WTC11 (cell line): Measurements from ENCODE around the gene SERP1. TPM values are rescaled to one million over a fixed set of nuclear protein-coding genes. Genes with fewer than 3 reads are reported as not detected.

Experiments used
- ATAC-seq: fragments of 200-7000 bp; cut with Tn5 transposase; 2 replicates; pipeline ENCODE4 v1.10.0; 2021; ENCODE audit warnings: mild to moderate bottlenecking, moderate library complexity
- CTCF ChIA-PET: fragments of 300-600 bp; sonication (Branson Sonifier 250); formaldehyde crosslinking; loops from one replicate; lab custom pipeline; 2021; ENCODE audit warnings: antibody characterized with exemption; lab: Charles Lee
- POLR2A ChIA-PET: fragments of 350-600 bp; sonication (Branson Sonifier 250); formaldehyde crosslinking; loops from one replicate; lab custom pipeline; 2021; ENCODE audit warnings: antibody characterized with exemption; lab: Charles Lee
- DNase-seq: peaks from one replicate; pipeline ENCODE4 v3.0.0; 2021; ENCODE audit warnings: low spot score
- H3K27ac Mint-ChIP-seq: 2 replicates; pipeline ENCODE4 v1.8.0; 2021; ENCODE audit warnings: mixed read lengths
- H3K27me3 Mint-ChIP-seq: 2 replicates; pipeline ENCODE4 v1.8.0; 2021; ENCODE audit warnings: low read depth, mild to moderate bottlenecking, moderate library complexity, mixed read lengths
- H3K36me3 Mint-ChIP-seq: 2 replicates; pipeline ENCODE4 v1.8.0; 2021; ENCODE audit warnings: mixed read lengths
- H3K4me1 Mint-ChIP-seq: 2 replicates; pipeline ENCODE4 v1.8.0; 2022; ENCODE audit warnings: mixed read lengths
- H3K4me3 Mint-ChIP-seq: 2 replicates; pipeline ENCODE4 v1.8.0; 2021; ENCODE audit warnings: mild to moderate bottlenecking, moderate library complexity, mixed read lengths
- H3K9me3 Mint-ChIP-seq: 2 replicates; pipeline ENCODE4 v1.8.0; 2021; ENCODE audit warnings: mixed read lengths
- ARID4B ChIP-seq: sonication (generic); formaldehyde crosslinking; IDR thresholded peaks from 2 replicates; pipeline ENCODE4 v1.8.0; 2023; ENCODE audit warnings: missing genetic modification reagents, mild to moderate bottlenecking, borderline replicate concordance
- FOXP4 ChIP-seq: sonication (generic); formaldehyde crosslinking; IDR thresholded peaks from 2 replicates; pipeline ENCODE4 v1.8.0; 2022; ENCODE audit warnings: mild to moderate bottlenecking, missing genetic modification reagents
- GTF2I ChIP-seq: fragments of 250-450 bp; sonication (Bioruptor Pico); conservative IDR thresholded peaks from 2 replicates; pipeline ENCODE4 v1.4.0; 2021; ENCODE audit warnings: mild to moderate bottlenecking
- NR1H2 ChIP-seq: sonication (generic); formaldehyde crosslinking; IDR thresholded peaks from 2 replicates; pipeline ENCODE4 v1.9.0; 2021; ENCODE audit warnings: mild to moderate bottlenecking, moderate library complexity, missing genetic modification reagents
- SMAD3 ChIP-seq: sonication (generic); formaldehyde crosslinking; IDR thresholded peaks from 2 replicates; pipeline ENCODE4 v1.8.0; 2022; ENCODE audit warnings: missing genetic modification reagents, mild to moderate bottlenecking, borderline replicate concordance
- TEAD1 ChIP-seq: sonication (generic); formaldehyde crosslinking; IDR thresholded peaks from 2 replicates; pipeline ENCODE4 v1.8.0; 2022; ENCODE audit warnings: mild to moderate bottlenecking, missing genetic modification reagents
- USF1 ChIP-seq: sonication (generic); formaldehyde crosslinking; IDR thresholded peaks from 2 replicates; pipeline ENCODE4 v1.8.0; 2022; ENCODE audit warnings: mild to moderate bottlenecking, missing genetic modification reagents
- USF2 ChIP-seq: sonication (generic); formaldehyde crosslinking; IDR thresholded peaks from 2 replicates; pipeline ENCODE4 v1.8.1; 2023; ENCODE audit warnings: mild to moderate bottlenecking, missing genetic modification reagents, moderate library complexity
- ZNF281 ChIP-seq: sonication (generic); formaldehyde crosslinking; IDR thresholded peaks from 2 replicates; pipeline ENCODE4 v1.8.0; 2023; ENCODE audit warnings: mild to moderate bottlenecking, missing genetic modification reagents
- ZNF396 ChIP-seq: fragments of 250-450 bp; sonication (Bioruptor Pico); IDR thresholded peaks from 2 replicates; pipeline ENCODE4 v1.8.0; 2021; ENCODE audit warnings: mild to moderate bottlenecking, moderate library complexity, borderline replicate concordance
- total RNA-seq: library from RNA; stranded (reverse); gene quantifications from 3 replicates; pipeline ENCODE4 v1.2.3, GENCODE V29; 2021
- TF ChIP-seq, protein P1 (sequence below): sonication (generic); formaldehyde crosslinking; conservative IDR thresholded peaks from 2 replicates; pipeline ENCODE4 v1.8.1; 2022; ENCODE audit warnings: mild to moderate bottlenecking, missing genetic modification reagents
- TF ChIP-seq, protein P2 (sequence below): sonication (generic); formaldehyde crosslinking; IDR thresholded peaks from 2 replicates; pipeline ENCODE4 v1.8.0; 2023; ENCODE audit warnings: missing genetic modification reagents
- TF ChIP-seq, protein P3 (sequence below): fragments of 250-450 bp; sonication (Bioruptor Pico); IDR thresholded peaks from 2 replicates; pipeline ENCODE4 v1.9.0; 2021; ENCODE audit warnings: moderate library complexity, mild to moderate bottlenecking, inconsistent platforms, borderline replicate concordance
- TF ChIP-seq, protein P4 (sequence below): fragments of 250-450 bp; sonication (Bioruptor Pico); IDR thresholded peaks from 2 replicates; pipeline ENCODE4 v1.8.0; 2021; ENCODE audit warnings: mild to moderate bottlenecking

The SERP1 gene
- total RNA-seq, 1 experiment from 2014 or later, result 98.3 TPM

- TF ChIP-seq ZNF281 (CRISPR knock-in tag) (no peak), SMAD3 (CRISPR knock-in tag) (no peak), GTF2I (CRISPR knock-in tag) (no peak)
- TF ChIP-seq, protein P1, sequence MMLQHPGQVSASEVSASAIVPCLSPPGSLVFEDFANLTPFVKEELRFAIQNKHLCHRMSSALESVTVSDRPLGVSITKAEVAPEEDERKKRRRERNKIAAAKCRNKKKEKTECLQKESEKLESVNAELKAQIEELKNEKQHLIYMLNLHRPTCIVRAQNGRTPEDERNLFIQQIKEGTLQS (CRISPR knock-in tag), result no peak
These were observed 14.5 kb downstream of the SERP1 start (continued) for GRCh38 chr3:150531775-150532174.

GRCh38 chr3:150528354-150528797 is 17.9 kb downstream of the SERP1 start:
- H3K36me3 Mint-ChIP-seq, result no peaks in the 10 kb centered on the region
- H3K4me1 Mint-ChIP-seq, result peaks cover 23% of the 10 kb centered on the region
- H3K9me3 Mint-ChIP-seq, result no peaks in the 10 kb centered on the region
- no peak for DNase-seq
- no peaks in the 10 kb centered on the region for H3K27me3 Mint-ChIP-seq
- ATAC-seq, result no peak
- ChIA-PET POLR2A (no interaction called here), CTCF (interaction anchor here (0.7 to 1.9 kb wide), 4 partner anchors 8 to 301 kb away, joined by 3 to 14 read pairs (median 4); partner anchors contain the start of gene SIAH2)
- H3K27ac Mint-ChIP-seq, result no peak overlapping the region
- peak overlapping the region; percentile 40; the same call in 1 of the 2 replicates for H3K4me3 Mint-ChIP-seq
- TF ChIP-seq NR1H2 (no peak), USF2 (CRISPR knock-in tag) (no peak), USF1 (CRISPR knock-in tag) (no peak)
- TF ChIP-seq, all 79 proteins: peak for 0

DNA sequence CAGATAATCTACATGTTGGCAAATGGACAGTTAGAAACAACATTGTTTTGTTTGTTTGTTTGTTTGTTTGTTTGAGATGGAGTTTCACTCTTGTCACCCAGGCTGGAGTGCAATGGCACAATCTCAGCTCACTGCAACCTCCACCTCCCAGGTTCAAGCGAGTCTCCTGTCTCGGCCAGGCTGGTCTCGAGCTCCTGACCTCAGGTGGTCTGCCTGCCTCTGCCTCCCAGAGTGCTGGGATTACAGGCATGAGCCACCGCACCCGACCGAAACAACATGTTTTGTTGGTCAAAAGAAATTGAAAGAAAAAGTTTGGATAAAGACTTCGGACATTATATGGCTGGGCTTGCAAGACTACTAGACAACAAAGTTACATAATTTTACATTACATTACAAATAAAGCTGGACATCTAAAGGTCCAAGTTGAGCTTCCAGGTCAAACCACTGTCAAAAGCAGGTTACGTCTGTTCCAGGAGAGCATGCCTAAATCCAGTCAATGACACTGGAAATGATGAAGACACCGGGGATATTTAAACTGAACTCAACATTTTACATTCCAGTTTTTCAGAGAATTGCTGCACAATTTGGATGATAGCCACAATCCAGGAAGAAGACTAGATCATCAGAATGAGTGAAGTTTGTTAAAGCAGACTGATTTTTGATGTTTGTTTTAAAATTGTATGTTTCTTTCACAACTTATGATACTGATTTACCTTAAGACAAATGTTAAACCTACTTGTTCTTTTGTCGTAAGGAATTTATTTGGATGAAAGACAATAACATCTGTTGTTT is 18.6 kb downstream of the SERP1 start:
- no peaks in the 10 kb centered on the region for H3K9me3 Mint-ChIP-seq
- no peaks in the 10 kb centered on the region for H3K27me3 Mint-ChIP-seq
- no peak for DNase-seq
- TF ChIP-seq, protein P2, sequence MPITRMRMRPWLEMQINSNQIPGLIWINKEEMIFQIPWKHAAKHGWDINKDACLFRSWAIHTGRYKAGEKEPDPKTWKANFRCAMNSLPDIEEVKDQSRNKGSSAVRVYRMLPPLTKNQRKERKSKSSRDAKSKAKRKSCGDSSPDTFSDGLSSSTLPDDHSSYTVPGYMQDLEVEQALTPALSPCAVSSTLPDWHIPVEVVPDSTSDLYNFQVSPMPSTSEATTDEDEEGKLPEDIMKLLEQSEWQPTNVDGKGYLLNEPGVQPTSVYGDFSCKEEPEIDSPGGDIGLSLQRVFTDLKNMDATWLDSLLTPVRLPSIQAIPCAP (CRISPR knock-in tag), result no peak
- TF ChIP-seq ARID4B (no peak), TEAD1 (CRISPR knock-in tag) (no peak), ZNF396 (CRISPR knock-in tag) (no peak), FOXP4 (CRISPR knock-in tag) (no peak), GTF2I (CRISPR knock-in tag) (no peak)
- TF ChIP-seq, protein P3, sequence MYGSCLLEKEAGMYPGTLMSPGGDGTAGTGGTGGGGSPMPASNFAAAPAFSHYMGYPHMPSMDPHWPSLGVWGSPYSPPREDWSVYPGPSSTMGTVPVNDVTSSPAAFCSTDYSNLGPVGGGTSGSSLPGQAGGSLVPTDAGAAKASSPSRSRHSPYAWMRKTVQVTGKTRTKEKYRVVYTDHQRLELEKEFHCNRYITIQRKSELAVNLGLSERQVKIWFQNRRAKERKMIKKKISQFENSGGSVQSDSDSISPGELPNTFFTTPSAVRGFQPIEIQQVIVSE (CRISPR knock-in tag), result no peak
- TF ChIP-seq, protein P4, sequence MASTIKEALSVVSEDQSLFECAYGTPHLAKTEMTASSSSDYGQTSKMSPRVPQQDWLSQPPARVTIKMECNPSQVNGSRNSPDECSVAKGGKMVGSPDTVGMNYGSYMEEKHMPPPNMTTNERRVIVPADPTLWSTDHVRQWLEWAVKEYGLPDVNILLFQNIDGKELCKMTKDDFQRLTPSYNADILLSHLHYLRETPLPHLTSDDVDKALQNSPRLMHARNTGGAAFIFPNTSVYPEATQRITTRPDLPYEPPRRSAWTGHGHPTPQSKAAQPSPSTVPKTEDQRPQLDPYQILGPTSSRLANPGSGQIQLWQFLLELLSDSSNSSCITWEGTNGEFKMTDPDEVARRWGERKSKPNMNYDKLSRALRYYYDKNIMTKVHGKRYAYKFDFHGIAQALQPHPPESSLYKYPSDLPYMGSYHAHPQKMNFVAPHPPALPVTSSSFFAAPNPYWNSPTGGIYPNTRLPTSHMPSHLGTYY (CRISPR knock-in tag), result no peak
- CTCF ChIA-PET, result interaction anchor here (0.6 to 1.9 kb wide), 7 partner anchors 8 to 300 kb away, joined by 3 to 14 read pairs (median 3); partner anchors contain the start of gene SIAH2
- peaks cover 23% of the 10 kb centered on the region for H3K4me1 Mint-ChIP-seq
- peak overlapping the region; percentile 73 for H3K27ac Mint-ChIP-seq
- no peaks in the 10 kb centered on the region for H3K36me3 Mint-ChIP-seq
- POLR2A ChIA-PET, result no interaction called here
- peak overlapping the region; percentile 40 for H3K4me3 Mint-ChIP-seq
- ATAC-seq, result peak; percentile 53
